ENCODE results near the gene GRIA3.

- TF ChIP-seq MAX (CRISPR knock-in tag; IDR thresholded peaks at IDR 0.05): no peak
- no peak for TF ChIP-seq ZNF121 (CRISPR knock-in tag; IDR thresholded peaks at IDR 0.05)
- no peak for TF ChIP-seq USF2 (CRISPR knock-in tag; IDR thresholded peaks at IDR 0.05)
- no peak for TF ChIP-seq CBFB (CRISPR knock-in tag; IDR thresholded peaks at IDR 0.05; ENCODE audit: low read depth)
- no peak for TF ChIP-seq E2F4 (CRISPR knock-in tag; IDR thresholded peaks at IDR 0.05; ENCODE audit: borderline replicate concordance, low read depth)
- no peak for TF ChIP-seq USF1 (CRISPR knock-in tag; IDR thresholded peaks at IDR 0.05)
Observed at GRCh38 chrX:123184219-123184865, at the start of gene GRIA3.
